Mesothelial cell of epicardium (in vitro differentiated cells): Measurements from ENCODE around the gene ANKIB1. TPM values are rescaled to one million over a fixed set of nuclear protein-coding genes. Genes with fewer than 3 reads are reported as not detected.

Experiments
- DNase-seq, 2 experiments: peaks; one replicate each; pipeline ENCODE4 v3.0.0; 2021; ENCODE audit warnings: low spot score in 2 of 2; ENCODE audit not compliant: unreplicated experiment in 2 of 2
- H3K27ac Mint-ChIP-seq: 2 replicates; pipeline ENCODE4 v1.8.0; 2021; ENCODE audit warnings: mixed read lengths
- H3K27me3 Mint-ChIP-seq: 2 replicates; pipeline ENCODE4 v1.8.0; 2021; ENCODE audit warnings: low read depth, mixed read lengths
- H3K36me3 Mint-ChIP-seq: 2 replicates; pipeline ENCODE4 v1.8.0; 2021; ENCODE audit warnings: mixed read lengths
- H3K4me1 Mint-ChIP-seq: 2 replicates; pipeline ENCODE4 v1.8.0; 2021; ENCODE audit warnings: mixed read lengths
- H3K4me3 Mint-ChIP-seq: 2 replicates; pipeline ENCODE4 v1.8.0; 2021; ENCODE audit warnings: mild to moderate bottlenecking, moderate library complexity, mixed read lengths
- H3K9me3 Mint-ChIP-seq: 2 replicates; pipeline ENCODE4 v1.8.0; 2021; ENCODE audit warnings: mixed read lengths
- CTCF ChIP-seq: fragments of 200-600 bp; sonication (generic); IDR thresholded peaks from one replicate; pipeline ENCODE4 v1.5.0; 2021; ENCODE audit warnings: antibody characterized with exemption; ENCODE audit not compliant: unreplicated experiment
- total RNA-seq: library from RNA; stranded (reverse); gene quantifications from 3 replicates; pipeline ENCODE4 v1.2.1, GENCODE V29; 2021

The ANKIB1 gene
- total RNA-seq, 1 donor from 2014 or later: 66.6 TPM

GRCh38 chr7:92304406-92304893 is 58.7 kb downstream of the ANKIB1 start:
- H3K27me3 Mint-ChIP-seq: no peaks in the 10 kb centered on the region

GRCh38 chr7:92306153-92306552 is 60.4 kb downstream of the ANKIB1 start:
- peaks cover 1% of the 10 kb centered on the region for H3K9me3 Mint-ChIP-seq
- no peak for TF ChIP-seq CTCF
- DNase-seq: no peak
- no peaks in the 10 kb centered on the region for H3K27me3 Mint-ChIP-seq
- H3K4me1 Mint-ChIP-seq: no peaks in the 10 kb centered on the region
- H3K36me3 Mint-ChIP-seq: peaks cover 10% of the 10 kb centered on the region
- no peak overlapping the region for H3K4me3 Mint-ChIP-seq
- H3K27ac Mint-ChIP-seq: no peak overlapping the region

More at GRCh38 chr7:92304406-92304893, 58.7 kb downstream of the ANKIB1 start:
- Mint-ChIP-seq H3K36me3 (peaks cover 16% of the 10 kb centered on the region), H3K27ac (no peak overlapping the region), H3K4me1 (no peaks in the 10 kb centered on the region), H3K4me3 (no peak overlapping the region), H3K9me3 (peaks cover 6% of the 10 kb centered on the region)
- TF ChIP-seq CTCF: no peak
- no peak for DNase-seq

- no peaks in the 10 kb centered on the region for H3K9me3 Mint-ChIP-seq
- no peaks in the 10 kb centered on the region for H3K4me1 Mint-ChIP-seq
- no peak overlapping the region for H3K4me3 Mint-ChIP-seq
- H3K27ac Mint-ChIP-seq: no peak overlapping the region
- no peaks in the 10 kb centered on the region for H3K27me3 Mint-ChIP-seq
- H3K36me3 Mint-ChIP-seq: peaks cover 15% of the 10 kb centered on the region
- DNase-seq: no peak
- TF ChIP-seq CTCF: no peak
These were observed 67.3 kb downstream of the ANKIB1 start for GRCh38 chr7:92313055-92313454.

- Mint-ChIP-seq H3K4me3 (no peak overlapping the region), H3K27me3 (no peaks in the 10 kb centered on the region), H3K4me1 (no peaks in the 10 kb centered on the region), H3K36me3 (peaks cover 15% of the 10 kb centered on the region), H3K27ac (no peak overlapping the region), H3K9me3 (no peaks in the 10 kb centered on the region)
- DNase-seq: no peak
- TF ChIP-seq CTCF: no peak
These were observed 73.5 kb downstream of the ANKIB1 start for GRCh38 chr7:92319243-92319642.

- TF ChIP-seq CTCF: no peak
- Mint-ChIP-seq H3K9me3 (no peaks in the 10 kb centered on the region), H3K27ac (no peak overlapping the region), H3K4me1 (no peaks in the 10 kb centered on the region), H3K36me3 (peaks cover 19% of the 10 kb centered on the region), H3K27me3 (no peaks in the 10 kb centered on the region), H3K4me3 (no peak overlapping the region)
- DNase-seq: no peak
These were observed 79.4 kb downstream of the ANKIB1 start for GRCh38 chr7:92325173-92325572.

GRCh38 chr7:92325858-92326257 is 80.1 kb downstream of the ANKIB1 start:
- Mint-ChIP-seq H3K4me3 (no peak overlapping the region), H3K27me3 (no peaks in the 10 kb centered on the region), H3K27ac (no peak overlapping the region), H3K36me3 (peaks cover 15% of the 10 kb centered on the region), H3K4me1 (no peaks in the 10 kb centered on the region), H3K9me3 (no peaks in the 10 kb centered on the region)
- no peak for TF ChIP-seq CTCF
- DNase-seq: no peak
